Measurements from ENCODE around the gene KCTD1. TPM values are rescaled to one million over a fixed set of nuclear protein-coding genes. Genes with fewer than 3 reads are reported as not detected.

KCTD1 gene
- polyA plus RNA-seq, 1 of the 3 experiments (the other 2 are of a cell fraction): 12.8 TPM

GRCh38 chr18:26540043-26540628 is 8.2 kb downstream of the KCTD1 start:
- TF ChIP-seq PBX3 (IDR thresholded peaks at IDR 0.05) (peak; percentile 90), REST (IDR thresholded peaks at IDR 0.05; ENCODE audit: low read depth, low read length) (no peak), FOSL2 (IDR thresholded peaks at IDR 0.05; ENCODE audit: borderline replicate concordance, low read depth) (peak; percentile 13; the same call in 1 of the 2 replicates), MEF2A (IDR thresholded peaks at IDR 0.05; ENCODE audit: borderline replicate concordance, low read depth) (no peak), JUND (IDR thresholded peaks at IDR 0.05) (no peak; the same call in 1 of the 2 replicates), SMC3 (IDR thresholded peaks at IDR 0.05; ENCODE audit: low read depth, low read length) (no peak), TCF12 (IDR thresholded peaks at IDR 0.05) (peak; percentile 28; the same call in 1 of the 2 replicates), MAX (IDR thresholded peaks at IDR 0.05; ENCODE audit: low read depth) (no peak), TAF1 (IDR thresholded peaks at IDR 0.05; ENCODE audit: borderline replicate concordance, low read depth, low read length) (no peak), GATA2 (CRISPR knock-in tag; IDR thresholded peaks at IDR 0.05) (no peak), CTCF (IDR thresholded peaks at IDR 0.05) (no peak), EZH2phosphoT487 (IDR thresholded peaks at IDR 0.05; ENCODE audit: borderline replicate concordance, low read depth) (no peak), EP300 (IDR thresholded peaks at IDR 0.05; ENCODE audit: borderline replicate concordance in 1 of 2, low read depth in 1 of 2, low read length in 1 of 2) (no peak), SIN3A (IDR thresholded peaks at IDR 0.05; ENCODE audit: borderline replicate concordance, low read depth, low read length) (no peak), TEAD4 (IDR thresholded peaks at IDR 0.05; ENCODE audit: borderline replicate concordance, insufficient read depth) (no peak), RFX5 (IDR thresholded peaks at IDR 0.05; ENCODE audit: low read length) (no peak), FOXM1 (IDR thresholded peaks at IDR 0.05; ENCODE audit: low read depth) (no peak), NRF1 (IDR thresholded peaks at IDR 0.05; ENCODE audit: low read depth, low read length) (no peak)
- ChIA-PET POLR2A (interaction anchor here (0.7 kb wide), 1 partner anchor 161 kb away, joined by 3 read pairs; no protein-coding TSS in a partner anchor), CTCF (no interaction called here)
- Histone ChIP-seq H3K4me3 (ENCODE audit: low read depth in 2 of 2, low read length in 1 of 2) (0 out of 4 replicates have a peak overlapping the region, but pooled peaks of 1 of the 2 experiments have one; percentile 15), H3K36me3 (replicated peaks in 1 of 2; ENCODE audit: control insufficient read depth in 1 of 2, insufficient read depth in 2 of 2, low read length in 1 of 2) (peaks cover 3 to 9% of the 10 kb centered on the region in 2 experiments), H4K20me1 (ENCODE audit: insufficient read depth) (peaks cover 4% of the 10 kb centered on the region), H3K9me3 (no peaks in the 10 kb centered on the region), H3K9ac (no peak overlapping the region), H3K4me2 (peak overlapping the region; percentile 52; the same call in 1 of the 2 replicates), H2AFZ (ENCODE audit: low read depth) (no peak overlapping the region; the same call in 1 of the 2 replicates), H3F3A (replicated peaks; ENCODE audit: insufficient read depth) (peaks cover 15% of the 10 kb centered on the region), H3K9me2 (no peaks in the 10 kb centered on the region), H3K27me3 (ENCODE audit: insufficient read depth) (no peaks in the 10 kb centered on the region), H3K4me1 (ENCODE audit: control insufficient read depth in 1 of 2, insufficient read depth in 2 of 2, low read depth in 1 of 2, low read length in 1 of 2) (peaks cover 9 to 20% of the 10 kb centered on the region in 2 experiments; a peak in 2 of 4 replicates), H3K79me2 (ENCODE audit: insufficient read depth) (peaks cover 44% of the 10 kb centered on the region), H3K27ac (ENCODE audit: low read depth in 2 of 2, low read length in 1 of 2) (peak overlapping the region in 1 of 2 experiments; percentile 46; a peak in 2 of 4 replicates)
- DNase-seq: no peak
- 48% methylated on average over 6 of the region's 6 CpGs for WGBS (ENCODE audit: low lambda C conversion rate)
